GM18508 (cell line): ENCODE results near the gene POMT2.

ENCODE experiments used
- ATAC-seq: cut with Tn5 transposase; IDR thresholded peaks from one replicate; pipeline ENCODE4 v1.9.1; 2021; ENCODE audit warnings: moderate number of reproducible peaks; ENCODE audit not compliant: insufficient read depth, unreplicated experiment

POMT2 gene

GRCh38 chr14:77248666-77249065 is 72.0 kb downstream of the POMT2 start:
- ATAC-seq: no peak

DNA sequence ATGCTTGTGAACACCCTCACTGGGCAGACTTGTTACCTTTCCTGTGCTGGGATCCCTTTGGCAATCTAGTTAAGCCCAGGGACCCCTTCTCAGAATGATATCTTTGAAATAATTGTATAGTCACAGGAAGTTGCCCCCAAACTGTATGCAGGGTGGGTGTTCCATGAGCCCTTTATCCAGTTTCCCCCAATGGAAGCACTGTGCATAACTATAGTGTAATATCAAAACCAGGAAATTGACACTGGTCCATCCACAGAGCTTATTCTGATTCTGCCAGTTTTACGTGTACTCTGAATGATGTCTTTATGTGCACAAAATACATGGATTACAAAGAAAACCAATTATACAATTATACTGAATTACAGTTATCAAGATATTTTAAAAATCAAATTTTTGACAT is 73.9 kb downstream of the POMT2 start:
- no peak for ATAC-seq

GRCh38 chr14:77245820-77246219 is 74.9 kb downstream of the POMT2 start:
- no peak for ATAC-seq

- ATAC-seq: no peak
Measured at GRCh38 chr14:77243853-77244252, 76.8 kb downstream of the POMT2 start.

DNA sequence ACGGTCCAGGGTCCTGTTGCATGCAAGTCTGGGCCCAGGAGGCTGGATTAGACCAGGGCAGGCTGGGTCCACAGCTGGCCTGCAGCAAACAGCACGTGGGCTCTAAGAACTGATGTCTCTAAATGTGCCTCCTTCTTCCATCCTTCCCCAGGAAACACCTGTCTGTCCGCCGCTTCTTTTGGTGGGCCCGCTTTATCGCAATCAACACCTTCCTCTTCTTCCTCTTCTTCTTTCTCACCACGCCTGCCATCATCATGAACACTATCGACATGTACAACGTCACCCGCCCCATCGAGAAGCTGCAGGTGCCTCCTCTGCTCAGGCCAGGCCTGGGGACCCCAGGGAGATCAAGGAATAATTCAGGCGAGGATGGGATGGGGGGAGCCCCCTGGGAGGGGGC is 77.9 kb downstream of the POMT2 start:
- no peak for ATAC-seq

DNA sequence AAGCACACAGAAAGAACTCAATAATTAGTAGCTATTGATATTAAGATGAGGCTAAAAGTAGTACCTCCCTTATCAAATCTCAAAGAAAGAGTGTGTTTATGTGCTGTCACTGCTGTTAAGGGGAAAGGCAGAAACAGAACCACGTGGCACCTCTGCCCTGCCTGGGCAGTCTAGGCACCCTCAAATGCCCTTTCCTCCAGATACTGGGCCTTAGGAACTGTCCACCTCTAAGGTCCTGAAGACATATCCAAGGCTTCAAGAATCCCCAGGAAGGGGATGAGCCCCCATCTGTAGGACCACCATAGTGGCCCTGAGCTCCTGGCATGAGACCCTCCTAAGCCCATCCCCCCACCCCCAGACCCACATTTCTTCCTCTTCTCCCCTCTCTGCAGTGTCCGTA is 78.7 kb downstream of the POMT2 start:
- ATAC-seq: no peak

GRCh38 chr14:77240336-77240915 is 80.3 kb downstream of the POMT2 start:
- ATAC-seq: no peak

- no peak for ATAC-seq
Measured at GRCh38 chr14:77239412-77239811, 81.3 kb downstream of the POMT2 start.

DNA sequence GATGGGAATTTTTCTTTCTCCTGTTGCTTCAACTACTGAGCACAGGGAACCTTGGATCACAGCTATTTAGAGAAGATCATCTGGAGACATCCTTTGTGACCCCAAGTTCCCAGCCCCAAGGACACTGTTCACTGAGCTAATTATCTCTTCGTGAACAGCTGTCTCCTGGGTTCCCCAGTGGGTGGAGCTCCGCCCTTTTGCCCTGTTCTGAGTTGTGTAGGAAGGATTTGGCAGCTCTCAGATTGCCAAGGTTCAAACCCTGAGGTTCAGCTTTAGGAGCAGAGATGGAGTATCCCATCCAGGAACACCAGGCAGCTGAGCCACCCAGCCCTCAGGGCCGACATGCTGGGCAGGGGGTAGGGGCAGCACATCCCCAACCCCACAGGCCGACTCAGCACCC is 81.7 kb downstream of the POMT2 start:
- no peak for ATAC-seq

DNA sequence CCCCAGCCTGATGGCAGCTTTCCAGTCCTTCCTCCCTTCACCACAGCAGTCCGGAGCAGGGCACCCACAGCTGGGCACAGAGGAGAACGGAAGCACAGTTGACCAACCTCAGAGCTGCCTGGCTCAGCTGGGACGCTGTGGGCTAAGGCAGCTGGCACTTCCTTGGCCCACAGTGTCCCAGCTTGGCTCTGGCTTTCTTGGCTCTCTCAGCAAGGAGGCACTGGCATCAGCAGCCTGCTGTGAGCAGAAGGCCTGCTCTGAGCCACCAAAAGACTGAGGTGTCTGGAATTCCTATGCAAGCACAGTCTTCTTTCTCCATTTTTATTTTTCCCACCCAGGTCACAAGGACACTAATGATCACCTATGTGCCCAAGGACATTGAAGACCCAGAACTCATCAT is 82.3 kb downstream of the POMT2 start:
- no peak for ATAC-seq

DNA sequence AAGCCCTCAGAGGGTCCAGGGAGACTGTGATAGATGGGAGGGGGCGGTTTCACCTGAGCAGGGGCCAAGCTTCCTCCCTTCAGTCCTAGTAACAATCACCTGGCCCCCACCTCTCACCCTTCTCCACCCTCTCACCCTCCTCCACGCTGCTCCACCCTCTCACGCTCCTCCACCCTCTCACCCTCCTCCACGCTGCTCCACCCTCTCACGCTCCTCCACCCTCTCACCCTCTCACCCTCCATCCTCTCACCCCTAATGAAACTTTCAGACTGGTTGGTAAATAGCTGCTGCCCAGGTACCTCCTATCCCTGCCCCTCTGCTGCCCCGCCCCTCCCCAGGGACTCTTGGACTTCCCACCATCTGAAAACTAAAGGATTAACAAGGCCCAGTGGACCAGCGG is 83.9 kb downstream of the POMT2 start:
- no peak for ATAC-seq

- ATAC-seq: no peak
Measured at GRCh38 chr14:77231721-77232120, 89.0 kb downstream of the POMT2 start.

DNA sequence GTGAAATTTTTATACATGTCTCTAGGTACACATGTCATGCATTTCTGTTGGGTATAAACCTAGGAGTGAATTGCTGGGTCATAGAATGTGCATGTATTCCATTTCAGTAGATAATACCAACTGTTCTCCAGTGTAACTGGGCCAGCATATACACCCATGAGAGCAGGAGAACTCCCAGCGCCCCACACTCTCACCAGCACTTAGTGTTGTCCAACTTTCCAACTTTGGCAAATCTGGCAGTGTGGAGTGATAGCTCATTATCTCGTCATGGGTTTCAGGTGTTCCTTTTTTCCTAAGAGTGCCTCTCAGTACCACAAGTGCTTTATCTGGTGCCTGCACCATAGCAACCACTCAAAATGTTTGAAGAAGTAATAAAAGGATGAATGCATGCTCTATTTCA is 89.8 kb downstream of the POMT2 start:
- ATAC-seq: no peak

GRCh38 chr14:77228056-77228455 is 92.6 kb downstream of the POMT2 start:
- no peak for ATAC-seq

DNA sequence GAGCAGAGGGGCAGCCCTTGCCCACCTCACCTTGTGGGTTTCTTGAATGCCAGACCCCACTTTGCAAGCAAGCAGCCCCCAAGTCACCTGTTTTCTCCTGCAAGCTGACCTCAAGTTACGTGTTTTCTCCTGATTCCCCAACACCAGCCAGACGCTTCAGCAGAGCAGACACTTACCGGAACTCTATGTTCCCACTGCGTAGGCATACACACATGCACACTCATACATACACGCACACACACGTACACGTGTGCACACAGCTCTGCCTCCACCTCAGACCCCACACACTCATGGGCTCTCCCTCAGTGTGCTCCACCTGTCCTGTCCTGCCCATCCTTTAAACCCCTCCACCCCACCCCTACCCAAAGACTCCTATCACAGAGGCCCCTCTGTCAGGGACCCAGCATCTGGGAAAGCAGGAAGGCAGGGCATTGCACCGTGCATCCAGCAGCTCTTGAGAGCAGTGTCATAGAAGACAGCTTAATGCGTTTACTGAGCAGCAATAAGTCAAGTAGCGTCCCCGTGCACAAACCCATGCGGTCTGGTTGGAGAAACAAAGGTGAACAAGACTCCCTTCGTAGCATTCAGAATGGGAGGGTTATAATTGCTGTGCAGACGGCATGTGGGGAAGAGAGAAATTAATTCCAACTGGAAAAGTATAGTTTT is 94.7 kb downstream of the POMT2 start:
- no peak for ATAC-seq

GRCh38 chr14:77225254-77225653 is 95.4 kb downstream of the POMT2 start:
- no peak for ATAC-seq
